Tibial nerve (tissue), 4 donors: ENCODE results near the gene PGAP3.

Source experiments
- EP300 ChIP-seq, 2 donors: sonication (generic); formaldehyde crosslinking; IDR thresholded peaks; one replicate each; pipeline ENCODE4 v1.6.1; 2017; ENCODE audit warnings: antibody characterized with exemption in 2 of 2, mild to moderate bottlenecking in 1 of 2
- POLR2A ChIP-seq, 2 donors: fragments of 450-650 bp; IDR thresholded peaks; one replicate each; pipeline ENCODE4 v1.6.1; 2017; ENCODE audit warnings: antibody characterized with exemption in 2 of 2, mild to moderate bottlenecking in 2 of 2, moderate library complexity in 2 of 2
- TF ChIP-seq, protein P1 (sequence below), 5 experiments: fragments of 200-600 bp in 3 of 5; fragments of 450-650 bp in 2 of 5; sonication (generic) in 3 of 5; IDR thresholded peaks; one replicate each; pipeline ENCODE4 v1.5.1; 2016 to 2019; ENCODE audit warnings: antibody characterized with exemption in 5 of 5, mild to moderate bottlenecking in 3 of 5, moderate library complexity in 2 of 5

- TF ChIP-seq EP300 (IDR thresholded peaks at IDR 0.05): no peak
- TF ChIP-seq, protein P1, sequence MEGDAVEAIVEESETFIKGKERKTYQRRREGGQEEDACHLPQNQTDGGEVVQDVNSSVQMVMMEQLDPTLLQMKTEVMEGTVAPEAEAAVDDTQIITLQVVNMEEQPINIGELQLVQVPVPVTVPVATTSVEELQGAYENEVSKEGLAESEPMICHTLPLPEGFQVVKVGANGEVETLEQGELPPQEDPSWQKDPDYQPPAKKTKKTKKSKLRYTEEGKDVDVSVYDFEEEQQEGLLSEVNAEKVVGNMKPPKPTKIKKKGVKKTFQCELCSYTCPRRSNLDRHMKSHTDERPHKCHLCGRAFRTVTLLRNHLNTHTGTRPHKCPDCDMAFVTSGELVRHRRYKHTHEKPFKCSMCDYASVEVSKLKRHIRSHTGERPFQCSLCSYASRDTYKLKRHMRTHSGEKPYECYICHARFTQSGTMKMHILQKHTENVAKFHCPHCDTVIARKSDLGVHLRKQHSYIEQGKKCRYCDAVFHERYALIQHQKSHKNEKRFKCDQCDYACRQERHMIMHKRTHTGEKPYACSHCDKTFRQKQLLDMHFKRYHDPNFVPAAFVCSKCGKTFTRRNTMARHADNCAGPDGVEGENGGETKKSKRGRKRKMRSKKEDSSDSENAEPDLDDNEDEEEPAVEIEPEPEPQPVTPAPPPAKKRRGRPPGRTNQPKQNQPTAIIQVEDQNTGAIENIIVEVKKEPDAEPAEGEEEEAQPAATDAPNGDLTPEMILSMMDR (IDR thresholded peaks at IDR 0.05): no peak
- TF ChIP-seq POLR2A (IDR thresholded peaks at IDR 0.05): no peak
These were observed 598 bp upstream of the PGAP3 start for GRCh38 chr17:39688475-39688835.
